Naive thymus-derived CD8-positive, alpha-beta T cell (primary cell): ENCODE data around the gene CYP4A11. TPM values are rescaled to one million over a fixed set of nuclear protein-coding genes. Genes with fewer than 3 reads are reported as not detected.
"Not testable (repeated sequence)": the region's sequence is repeated elsewhere in the genome, so short reads cannot be mapped to it uniquely, and the experiment has no call there.

Source experiments
- ATAC-seq, 2 donors: fragments of 150-1000 bp; cut with Tn5 transposase in 1 of 2; sonication (Bioruptor Pico), chemical (Tn5 transposase) in 1 of 2; 1 replicate in 1 of 2; 2 replicates in 1 of 2; pipeline ENCODE4 v1.10.0; 2021; ENCODE audit warnings: mild to moderate bottlenecking in 2 of 2, moderate library complexity in 2 of 2
- POLR2A ChIA-PET: fragments of 350-600 bp; sonication (Branson Sonifier 250); formaldehyde crosslinking; loops from one replicate; lab custom pipeline; 2021; ENCODE audit warnings: antibody characterized with exemption; lab: Charles Lee
- DNase-seq, 10 donors: peaks; one replicate each; pipeline versions ENCODE4 v3.0.0 to v3.0.0-alpha.2; 2020 to 2022
- H3K27ac Mint-ChIP-seq, 10 donors: one replicate each; pipeline ENCODE4 v1.8.0; 2020 to 2022; ENCODE audit warnings: mild to moderate bottlenecking in 10 of 10, mixed read lengths in 10 of 10, moderate library complexity in 4 of 10, inconsistent platforms in 1 of 10
- H3K27me3 Mint-ChIP-seq, 5 donors: one replicate each; pipeline ENCODE4 v1.8.0; 2021 to 2022; ENCODE audit warnings: mixed read lengths in 5 of 5
- H3K36me3 Mint-ChIP-seq, 3 donors: one replicate each; pipeline ENCODE4 v1.8.0; 2020 to 2022; ENCODE audit warnings: mixed read lengths in 3 of 3, mild to moderate bottlenecking in 2 of 3, inconsistent platforms in 1 of 3
- H3K4me1 Mint-ChIP-seq, 4 donors: one replicate each; pipeline ENCODE4 v1.8.0; 2021 to 2022; ENCODE audit warnings: mixed read lengths in 4 of 4
- H3K4me3 Mint-ChIP-seq, 10 donors: one replicate each; pipeline ENCODE4 v1.8.0; 2020 to 2022; ENCODE audit warnings: mild to moderate bottlenecking in 10 of 10, mixed read lengths in 10 of 10, moderate library complexity in 6 of 10, inconsistent platforms in 1 of 10
- H3K9me3 Mint-ChIP-seq, 9 donors: one replicate each; pipeline ENCODE4 v1.8.0; 2020 to 2022; ENCODE audit warnings: mixed read lengths in 9 of 9, mild to moderate bottlenecking in 3 of 9, inconsistent platforms in 1 of 9, moderate library complexity in 1 of 9
- polyA plus RNA-seq, 3 donors: library from polyadenylated mRNA; unstranded; fragments of 300-500 nt; fragmentation: Illumina TruSeq; gene quantifications; one replicate each; pipeline ENCODE4 v1.2.3, GENCODE V29; 2021
- total RNA-seq, 8 experiments: library from RNA in 2 of 8; stranded (reverse) in 2 of 8; gene quantifications; one replicate each; pipeline ENCODE4 v1.2.3 and lab custom pipeline; 2021 to 2026

Gene CYP4A11
- total RNA-seq (not detected), polyA plus RNA-seq (not detected), total RNA-seq (lab: John Stamatoyannopoulos, UW) (0 reads per million in 6 experiments)

GRCh38 chr1:46941135-46941694 lies at the start of gene CYP4A11:
TSS of gene CYP4A11 (minus strand) at chr1:46941476. CDS start at chr1:46941433, 43 bp downstream.
- Mint-ChIP-seq H3K4me3 (no peak within 1 kb of the TSS), H3K4me1 (no peaks in the 10 kb centered on the region), H3K36me3 (no peaks in the 10 kb centered on the region), H3K9me3 (no peaks in the 10 kb centered on the region), H3K27ac (no peak within 1 kb of the TSS), H3K27me3 (peaks cover 4 to 19% (median 12%) of the 10 kb centered on the region in 5 donors)
- no peak for DNase-seq
- ATAC-seq: no peak
- POLR2A ChIA-PET: no interaction called here

GRCh38 chr1:46990541-46990940 lies 49.3 kb upstream of the CYP4A11 start:
- H3K9me3 Mint-ChIP-seq, H3K27ac Mint-ChIP-seq, ATAC-seq, POLR2A ChIA-PET, H3K36me3 Mint-ChIP-seq, H3K4me1 Mint-ChIP-seq, H3K4me3 Mint-ChIP-seq, DNase-seq: not testable (repeated sequence)
- peaks cover 3 to 23% (median 10%) of the 10 kb centered on the region in 5 donors for H3K27me3 Mint-ChIP-seq

GRCh38 chr1:46983830-46984586 lies 42.7 kb upstream of the CYP4A11 start:
- H3K27ac Mint-ChIP-seq: no peak overlapping the region
- POLR2A ChIA-PET: no interaction called here
- no peak overlapping the region for H3K4me3 Mint-ChIP-seq
- H3K9me3 Mint-ChIP-seq: peaks cover 0 to 21% (median 11%) of the 10 kb centered on the region in 9 donors
- no peak for ATAC-seq
- no peak for DNase-seq
- H3K4me1 Mint-ChIP-seq: no peaks in the 10 kb centered on the region
- H3K36me3 Mint-ChIP-seq: no peaks in the 10 kb centered on the region
- peaks cover 13 to 50% (median 39%) of the 10 kb centered on the region in 5 donors for H3K27me3 Mint-ChIP-seq

GRCh38 chr1:46983166-46983829 lies 42.0 kb upstream of the CYP4A11 start:
- H3K27ac Mint-ChIP-seq: no peak overlapping the region
- POLR2A ChIA-PET: no interaction called here
- no peak overlapping the region for H3K4me3 Mint-ChIP-seq
- ATAC-seq (no peak), DNase-seq (no peak)
- no peaks in the 10 kb centered on the region for H3K4me1 Mint-ChIP-seq
- H3K36me3 Mint-ChIP-seq: no peaks in the 10 kb centered on the region
- H3K27me3 Mint-ChIP-seq: peaks cover 13 to 56% (median 45%) of the 10 kb centered on the region in 5 donors
- peaks cover 0 to 22% (median 11%) of the 10 kb centered on the region in 9 donors for H3K9me3 Mint-ChIP-seq

- Mint-ChIP-seq H3K9me3 (peaks cover 0 to 5% (median 0%) of the 10 kb centered on the region in 9 donors), H3K27me3 (peaks cover 13 to 36% (median 19%) of the 10 kb centered on the region in 5 donors), H3K36me3 (peaks cover 0 to 5% (median 0%) of the 10 kb centered on the region in 3 donors), H3K27ac (no peak overlapping the region), H3K4me3 (no peak overlapping the region), H3K4me1 (no peaks in the 10 kb centered on the region)
- no peak for ATAC-seq
- no peak for DNase-seq
- POLR2A ChIA-PET: no interaction called here
Observed at GRCh38 chr1:46969014-46969619, 27.8 kb upstream of the CYP4A11 start.

- Mint-ChIP-seq H3K9me3 (peaks cover 0 to 14% (median 4%) of the 10 kb centered on the region in 9 donors), H3K36me3 (peaks cover 0 to 18% (median 0%) of the 10 kb centered on the region in 3 donors), H3K27me3 (peaks cover 7 to 30% (median 14%) of the 10 kb centered on the region in 5 donors)
- H3K4me1 Mint-ChIP-seq, H3K27ac Mint-ChIP-seq, DNase-seq, H3K4me3 Mint-ChIP-seq, ATAC-seq, POLR2A ChIA-PET: not testable (repeated sequence)
Observed at GRCh38 chr1:46962272-46962671, 21.0 kb upstream of the CYP4A11 start.

GRCh38 chr1:46961066-46961758 lies 19.9 kb upstream of the CYP4A11 start:
- H3K9me3 Mint-ChIP-seq: peaks cover 0 to 18% (median 4%) of the 10 kb centered on the region in 9 donors
- peaks cover 0 to 15% (median 0%) of the 10 kb centered on the region in 3 donors for H3K36me3 Mint-ChIP-seq
- no peak for DNase-seq
- H3K4me3 Mint-ChIP-seq: no peak overlapping the region
- peaks cover 5 to 34% (median 11%) of the 10 kb centered on the region in 5 donors for H3K27me3 Mint-ChIP-seq
- POLR2A ChIA-PET: interaction anchor here (0.6 kb wide), 1 partner anchor 1045 kb away, joined by 3 read pairs; no protein-coding TSS in a partner anchor
- ATAC-seq: no peak
- no peak overlapping the region for H3K27ac Mint-ChIP-seq
- H3K4me1 Mint-ChIP-seq: no peaks in the 10 kb centered on the region

- Mint-ChIP-seq H3K4me3 (no peak overlapping the region), H3K9me3 (peaks cover 0 to 18% (median 4%) of the 10 kb centered on the region in 9 donors), H3K4me1 (no peaks in the 10 kb centered on the region), H3K36me3 (peaks cover 0 to 13% (median 0%) of the 10 kb centered on the region in 3 donors), H3K27ac (no peak overlapping the region), H3K27me3 (peaks cover 4 to 32% (median 10%) of the 10 kb centered on the region in 5 donors)
- POLR2A ChIA-PET: no interaction called here
- ATAC-seq (no peak), DNase-seq (no peak)
Observed at GRCh38 chr1:46960250-46960649, 19.0 kb upstream of the CYP4A11 start.

GRCh38 chr1:46955116-46955515 lies 13.8 kb upstream of the CYP4A11 start:
- POLR2A ChIA-PET, ATAC-seq, DNase-seq, H3K27ac Mint-ChIP-seq, H3K4me1 Mint-ChIP-seq, H3K4me3 Mint-ChIP-seq: not testable (repeated sequence)
- Mint-ChIP-seq H3K27me3 (peaks cover 6 to 59% (median 18%) of the 10 kb centered on the region in 5 donors), H3K36me3 (peaks cover 0 to 13% (median 0%) of the 10 kb centered on the region in 3 donors), H3K9me3 (peaks cover 0 to 18% (median 4%) of the 10 kb centered on the region in 9 donors)

GRCh38 chr1:46953847-46954246 lies 12.6 kb upstream of the CYP4A11 start:
- DNase-seq, H3K4me1 Mint-ChIP-seq, ATAC-seq, POLR2A ChIA-PET, H3K4me3 Mint-ChIP-seq, H3K27ac Mint-ChIP-seq: not testable (repeated sequence)
- Mint-ChIP-seq H3K36me3 (peaks cover 0 to 13% (median 0%) of the 10 kb centered on the region in 3 donors), H3K27me3 (peaks cover 6 to 64% (median 18%) of the 10 kb centered on the region in 5 donors), H3K9me3 (peaks cover 0 to 18% (median 2%) of the 10 kb centered on the region in 9 donors)

GRCh38 chr1:46949417-46949666 lies 8.1 kb upstream of the CYP4A11 start:
- ATAC-seq, H3K9me3 Mint-ChIP-seq, H3K4me3 Mint-ChIP-seq, H3K36me3 Mint-ChIP-seq, POLR2A ChIA-PET, H3K27ac Mint-ChIP-seq, H3K4me1 Mint-ChIP-seq, DNase-seq: not testable (repeated sequence)
- peaks cover 10 to 54% (median 12%) of the 10 kb centered on the region in 5 donors for H3K27me3 Mint-ChIP-seq
